Measurements from ENCODE around the gene RELL1.

The RELL1 gene

DNA sequence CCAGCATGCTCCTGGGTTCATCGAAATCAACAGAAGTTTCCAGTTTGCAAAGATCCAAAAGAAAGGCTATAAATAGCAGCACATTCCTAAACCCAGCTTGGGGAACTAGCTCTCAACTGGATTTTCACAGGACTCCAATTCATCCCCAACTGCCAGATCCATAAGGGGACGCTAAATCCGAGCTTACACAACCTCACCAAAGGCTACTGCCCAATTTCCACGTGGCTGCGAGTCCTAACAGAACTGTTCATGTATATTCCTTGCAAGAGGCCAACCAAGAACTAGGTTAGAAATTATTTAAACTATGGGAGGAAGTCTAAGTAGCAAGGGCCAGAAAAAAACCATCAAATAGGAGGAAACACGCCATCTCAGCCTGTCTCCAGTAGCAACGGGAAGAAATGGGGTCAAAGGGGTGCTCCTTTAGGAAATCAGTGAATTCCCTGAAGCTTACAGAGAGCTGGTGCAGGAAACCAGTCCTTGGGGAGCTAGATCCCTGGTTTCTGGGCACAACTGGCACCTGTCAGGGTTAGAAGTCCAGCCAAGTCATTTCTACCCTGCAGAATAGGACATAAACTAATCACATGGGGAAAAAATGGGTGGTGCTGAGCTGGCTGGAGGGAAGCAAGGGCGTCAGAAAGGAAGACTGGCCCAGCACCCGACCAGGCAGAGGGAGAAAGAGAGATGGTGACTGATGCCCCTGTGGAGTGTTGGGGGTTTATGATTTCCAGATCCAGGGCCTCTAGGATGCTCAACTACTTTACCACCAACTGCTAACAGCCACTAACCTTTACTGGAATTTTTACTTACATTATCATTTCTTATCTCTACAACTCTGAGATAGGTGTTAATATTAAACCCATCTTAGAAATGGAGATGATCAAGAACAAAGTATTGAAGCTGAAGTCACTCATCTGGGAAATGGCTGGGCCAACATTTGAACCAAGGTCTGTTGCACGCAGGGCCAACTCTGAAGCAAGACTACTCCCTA, 20.5 kb downstream of the RELL1 start:
- DNase-seq (ENCODE audit: low read depth in 2 of 2): no peak

DNA sequence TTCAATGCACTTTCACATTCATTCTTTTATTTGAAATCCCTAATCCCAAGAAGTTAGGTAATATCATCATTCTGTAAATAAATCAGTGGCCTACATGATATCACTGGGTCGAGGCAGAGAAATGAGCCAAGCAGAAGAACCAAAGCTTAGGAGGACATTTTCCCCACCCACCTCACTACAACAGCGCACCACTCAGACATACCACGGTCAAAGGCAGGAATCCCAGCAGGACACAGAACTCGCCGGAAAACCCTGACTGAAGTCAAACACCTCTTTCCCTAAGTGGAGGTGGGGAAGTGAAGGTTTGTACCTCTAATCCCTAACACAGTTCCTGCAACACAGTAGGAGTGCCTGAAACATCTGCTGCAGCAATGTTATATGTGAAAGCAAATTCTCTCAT, 21.5 kb downstream of the RELL1 start:
- DNase-seq (ENCODE audit: low read depth in 2 of 2): no peak

DNA sequence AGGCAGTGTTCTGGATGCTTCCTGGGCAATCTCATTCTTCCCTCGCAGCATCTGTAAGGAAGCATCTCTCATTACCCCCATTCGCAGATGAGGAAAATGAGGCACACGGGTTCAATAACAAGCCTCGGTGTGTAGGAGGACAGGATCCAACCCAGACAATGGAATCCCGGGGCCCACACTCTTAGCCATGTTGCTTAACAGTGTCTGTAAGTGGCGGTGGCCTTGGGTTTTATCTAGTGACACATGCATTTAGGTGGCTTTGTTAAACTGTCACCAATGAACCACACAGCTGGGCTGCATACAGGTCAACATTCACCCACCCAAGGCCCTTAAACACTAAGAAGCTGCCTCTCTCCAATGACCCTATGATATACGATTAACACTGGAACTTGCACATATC, 22.6 kb downstream of the RELL1 start:
- no peak for DNase-seq (ENCODE audit: low read depth in 2 of 2)

DNA sequence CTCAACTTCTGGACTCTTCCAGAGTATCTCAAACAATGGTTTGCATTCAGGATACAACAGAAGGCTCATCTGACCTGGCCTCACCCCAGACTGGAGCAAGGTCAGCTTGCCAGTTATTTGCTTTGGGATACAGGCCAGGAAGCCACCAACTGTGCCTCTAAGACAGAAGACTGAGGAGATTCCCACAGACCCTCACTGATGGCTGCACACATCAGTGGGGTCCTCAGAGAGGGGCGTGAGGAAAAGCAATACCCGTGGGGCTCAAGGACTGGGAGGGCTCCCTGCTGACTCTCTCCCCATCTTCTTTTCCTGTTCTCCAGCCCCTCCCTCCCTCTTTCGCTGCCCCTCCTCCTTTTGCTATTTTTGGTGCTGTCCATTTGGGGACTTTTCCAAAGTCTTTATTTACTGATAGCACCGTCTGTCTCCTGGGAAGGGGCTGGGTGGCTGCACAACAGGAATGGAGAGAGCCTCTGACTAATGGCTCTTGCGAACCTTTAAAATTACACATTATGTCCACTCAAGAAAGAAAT, 23.2 kb downstream of the RELL1 start:
- no peak for DNase-seq (ENCODE audit: low read depth in 2 of 2)

DNA sequence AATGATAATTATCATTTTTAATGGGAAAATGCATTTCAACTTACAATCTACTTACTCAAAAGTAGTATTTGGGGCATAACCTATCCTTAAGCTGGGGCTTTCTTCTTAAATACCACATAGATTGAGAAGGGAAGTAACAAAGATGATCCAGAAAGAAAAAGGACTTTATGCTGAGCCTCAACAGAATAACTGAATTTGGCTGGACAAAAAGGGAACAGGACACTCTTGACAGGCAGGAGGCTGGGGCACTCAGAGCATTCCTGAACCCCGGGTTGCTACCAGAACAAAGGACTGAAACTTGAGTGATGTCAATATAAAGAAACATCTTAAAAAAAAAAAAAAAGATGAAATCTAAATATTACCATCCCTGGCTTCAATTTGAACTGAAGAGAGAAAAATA, 23.9 kb downstream of the RELL1 start:
- DNase-seq (ENCODE audit: low read depth in 2 of 2): no peak

DNA sequence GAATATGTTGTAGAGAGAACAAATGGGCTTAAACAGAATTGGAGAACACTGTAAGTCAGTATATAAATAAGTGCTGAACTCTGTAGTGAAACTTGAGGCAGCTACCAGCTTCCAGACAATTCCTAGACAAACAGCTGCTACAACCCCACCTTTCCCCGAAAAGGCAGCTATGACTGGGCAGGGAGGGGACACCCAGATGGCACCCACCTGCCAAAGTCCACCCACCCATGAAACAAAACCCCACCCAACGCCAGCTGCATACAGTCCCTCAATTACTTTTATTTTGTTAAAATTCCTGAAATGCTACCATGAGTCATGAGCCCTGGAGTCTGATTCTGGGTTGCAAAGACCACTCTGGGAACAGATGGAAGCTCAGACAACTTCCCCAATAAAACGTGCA, 24.4 kb downstream of the RELL1 start:
- no peak for DNase-seq (ENCODE audit: low read depth in 2 of 2)

DNA sequence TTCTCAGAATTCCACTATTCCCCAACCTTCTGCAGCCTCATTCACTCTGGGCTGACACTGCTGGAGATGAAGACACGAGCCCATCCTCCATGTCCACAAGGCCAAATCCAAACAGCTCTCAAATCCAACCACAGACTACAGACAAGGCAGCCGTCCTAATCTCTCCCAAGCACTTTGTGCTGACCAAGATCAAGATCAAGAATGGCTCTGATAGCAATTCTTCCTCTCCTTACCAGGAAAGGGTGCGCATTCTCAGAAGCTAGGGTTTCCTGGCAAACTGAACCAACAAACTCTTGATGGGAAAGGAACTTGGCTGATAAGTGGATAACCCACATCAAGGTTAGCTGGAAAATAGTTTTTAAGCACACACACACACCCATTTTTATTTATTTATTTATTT, 26.5 kb downstream of the RELL1 start:
- DNase-seq (ENCODE audit: low read depth in 2 of 2): no peak

DNA sequence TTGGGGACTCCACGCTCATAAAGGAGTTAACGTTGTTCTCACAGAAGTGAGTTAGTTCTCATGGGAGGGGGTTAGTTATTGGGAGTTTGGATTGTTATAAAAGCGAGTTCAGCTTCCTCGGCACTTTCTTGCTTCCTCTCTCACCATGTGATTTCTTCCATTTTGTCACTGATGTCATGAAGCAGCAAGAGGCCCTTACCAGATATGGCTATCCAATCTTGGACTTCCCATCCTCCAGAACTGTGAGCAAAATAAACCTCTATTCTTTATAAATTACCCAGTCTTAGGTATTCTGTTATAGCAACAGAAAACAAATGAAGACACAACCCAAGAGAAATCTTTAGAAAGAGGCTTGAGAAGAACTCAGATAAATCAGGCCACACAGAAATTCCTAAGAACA, 29.5 kb downstream of the RELL1 start:
- no peak for DNase-seq (ENCODE audit: low read depth in 2 of 2)

DNA sequence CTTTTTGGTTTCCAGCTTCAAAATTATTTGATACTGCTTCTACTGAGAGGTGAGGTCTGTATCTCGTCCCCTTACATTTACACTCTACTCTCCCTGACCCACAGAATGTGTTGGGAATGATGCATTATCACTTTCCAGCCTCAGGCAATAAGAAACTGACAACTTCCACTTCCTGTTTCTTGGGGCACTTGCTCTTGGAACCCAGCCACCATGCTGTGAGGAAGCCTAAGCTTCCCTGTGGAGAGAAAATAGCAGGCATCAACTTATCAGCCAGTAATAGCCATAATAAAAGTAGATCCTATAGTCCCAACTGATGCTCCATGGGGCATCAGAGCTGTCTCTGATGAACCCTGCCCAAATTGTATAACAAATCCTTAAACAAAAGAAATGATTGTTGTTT, 32.6 kb downstream of the RELL1 start:
- no peak for DNase-seq (ENCODE audit: low read depth in 2 of 2)

DNA sequence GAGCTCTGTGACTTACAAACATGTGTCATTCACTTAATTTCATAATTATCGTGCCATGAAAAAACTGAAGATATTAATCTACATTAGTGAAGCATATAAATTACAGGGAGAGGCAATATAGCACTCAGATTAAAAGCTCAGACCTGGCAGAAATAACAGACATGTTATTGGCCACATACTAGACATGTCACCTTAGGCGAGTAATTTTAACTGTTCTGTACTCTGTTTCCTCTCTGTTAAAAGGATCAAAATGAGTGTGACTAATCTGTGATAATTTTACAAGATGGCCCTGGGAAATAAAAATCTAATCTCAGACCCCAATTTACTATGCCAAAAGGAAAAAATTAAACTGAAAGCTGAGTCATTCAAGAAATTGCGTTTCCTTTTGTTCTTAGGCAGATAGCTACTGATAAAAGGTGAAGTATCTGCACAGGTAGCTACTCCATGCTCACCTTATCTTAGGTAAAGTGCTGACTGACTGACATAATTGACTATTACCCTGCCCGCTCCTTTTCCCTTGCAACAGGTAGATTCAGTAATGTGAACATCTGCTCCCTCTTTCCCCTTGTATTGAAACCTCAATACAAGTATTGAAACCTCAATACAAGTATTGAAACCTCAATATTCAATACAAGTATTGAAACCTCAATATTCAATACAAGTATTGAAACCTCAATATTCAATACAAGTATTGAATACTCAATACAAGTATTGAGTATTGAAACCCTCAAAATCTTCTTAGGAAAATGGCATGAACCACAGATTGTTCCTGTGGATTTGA, 33.2 kb downstream of the RELL1 start:
- DNase-seq (ENCODE audit: low read depth in 2 of 2): no peak

DNA sequence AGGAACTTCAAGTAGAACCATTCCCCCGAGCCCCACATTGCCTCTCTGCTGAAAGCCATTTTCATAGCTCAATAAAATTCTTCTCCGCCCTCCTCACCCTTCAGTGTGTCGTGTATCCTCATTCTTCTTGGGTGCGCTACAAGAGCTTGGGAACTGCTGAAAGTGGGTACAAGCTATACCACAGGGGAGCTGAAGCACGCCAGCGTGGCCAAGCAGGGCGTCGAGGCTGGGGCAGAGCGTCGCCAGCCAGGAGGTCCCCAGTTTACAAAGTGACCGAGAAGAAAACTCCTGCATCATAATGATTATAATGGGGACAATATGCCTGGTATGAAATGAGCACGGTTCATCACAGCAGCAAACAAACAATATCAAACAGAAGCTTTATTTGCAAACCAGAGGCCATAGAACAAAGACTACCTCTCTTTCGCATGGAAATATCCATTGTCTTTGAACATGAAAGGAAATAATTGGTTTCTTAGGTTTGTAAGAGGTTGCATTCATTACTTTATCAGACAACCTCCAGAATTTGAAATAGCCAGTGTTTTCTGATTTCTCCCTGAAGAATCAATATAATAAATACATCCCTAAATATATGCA, 34.3 kb downstream of the RELL1 start:
- DNase-seq (ENCODE audit: low read depth in 2 of 2): no peak

DNA sequence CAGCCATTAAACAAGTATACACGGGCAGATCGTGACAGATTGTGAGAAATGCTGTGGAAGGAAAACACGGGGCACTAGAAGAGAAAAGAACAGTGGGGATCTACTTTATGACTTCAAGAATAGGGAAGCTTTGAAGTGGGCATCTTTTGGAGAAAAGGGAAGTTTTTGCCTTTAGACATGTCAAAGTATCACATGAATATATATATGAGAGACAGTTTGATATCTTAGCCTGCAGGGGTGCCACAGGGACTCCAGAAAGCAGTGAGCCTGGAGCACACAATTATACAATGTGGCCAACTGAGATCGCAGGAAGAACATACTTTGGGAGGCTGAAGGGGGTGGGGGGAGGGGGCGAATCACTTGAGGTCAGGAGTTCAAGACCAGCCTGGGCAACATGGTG, 35.7 kb downstream of the RELL1 start:
- no peak for DNase-seq (ENCODE audit: low read depth in 2 of 2)

DNA sequence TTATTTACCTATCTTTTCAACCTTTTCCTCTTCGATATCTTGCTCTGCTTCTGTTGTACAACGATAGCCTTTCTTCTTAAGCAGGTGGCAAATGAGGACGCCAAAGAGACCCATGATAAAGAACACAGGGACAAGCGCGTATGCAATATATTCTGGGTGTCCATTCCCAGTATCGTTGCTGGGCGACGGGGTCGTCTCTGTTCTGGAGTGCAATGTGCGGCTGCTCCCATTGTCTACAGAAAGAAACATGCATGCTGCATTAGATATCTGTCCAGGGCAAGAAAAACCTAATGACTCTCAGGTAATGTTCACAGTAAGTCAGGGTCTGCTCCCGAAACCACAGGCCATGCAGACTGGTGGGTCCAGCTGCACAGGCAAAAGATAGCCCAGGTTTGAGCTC, 36.9 kb downstream of the RELL1 start:
- no peak for DNase-seq (ENCODE audit: low read depth in 2 of 2)

DNA sequence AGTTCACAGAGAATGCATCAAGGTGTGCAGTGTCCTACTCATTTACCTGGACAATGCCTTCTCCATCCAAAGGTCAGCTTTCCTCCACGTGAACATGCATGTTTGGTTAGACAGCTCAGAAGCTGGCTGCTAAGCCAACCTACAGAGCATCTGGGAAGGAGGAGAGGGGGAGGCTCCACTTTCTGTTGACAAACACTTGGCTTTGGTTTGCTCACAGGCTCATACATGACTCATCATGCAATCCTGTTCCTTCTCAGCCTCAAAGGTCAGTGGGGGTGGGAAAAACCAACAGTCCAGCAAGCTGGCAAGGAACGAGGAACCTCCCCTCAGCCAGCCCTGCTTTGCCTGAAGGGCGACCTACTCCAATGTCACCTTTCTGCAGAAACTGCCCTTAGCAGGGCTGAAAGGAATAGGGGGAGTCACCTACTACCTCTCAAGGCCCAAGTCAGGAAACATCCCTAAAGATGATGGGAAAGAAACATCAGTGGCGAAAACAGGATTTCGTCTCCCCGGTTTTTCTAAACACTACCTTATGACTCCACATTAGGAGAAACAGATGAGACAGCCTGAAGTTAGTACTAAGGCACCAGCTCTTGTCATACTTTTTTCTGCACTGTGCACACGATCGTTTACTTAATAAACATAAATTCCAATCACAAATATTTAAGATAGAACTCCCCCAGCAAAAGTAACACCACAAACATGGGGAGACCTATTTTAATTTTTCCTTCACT, 37.9 kb downstream of the RELL1 start:
- no peak for DNase-seq (ENCODE audit: low read depth in 2 of 2)

DNA sequence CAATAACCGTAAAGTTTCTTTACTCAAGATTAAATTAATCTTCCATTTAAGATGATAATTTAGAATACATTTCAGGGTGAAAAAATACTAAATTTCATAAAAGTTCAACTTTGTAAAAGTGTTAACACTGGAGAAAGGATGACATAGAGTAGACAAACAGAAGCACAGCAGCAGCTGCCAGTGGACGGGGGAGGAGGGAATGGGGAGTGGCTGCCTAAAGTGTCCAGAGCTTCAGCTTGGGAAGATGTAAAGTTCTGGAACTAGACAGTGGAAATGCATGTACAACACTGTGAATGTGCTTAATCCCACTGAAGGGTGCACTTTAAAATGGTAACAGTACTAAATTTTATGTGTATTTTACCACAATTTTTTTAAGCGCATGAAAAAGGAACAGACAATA, 39.9 kb downstream of the RELL1 start:
- DNase-seq (ENCODE audit: low read depth in 2 of 2): no peak

DNA sequence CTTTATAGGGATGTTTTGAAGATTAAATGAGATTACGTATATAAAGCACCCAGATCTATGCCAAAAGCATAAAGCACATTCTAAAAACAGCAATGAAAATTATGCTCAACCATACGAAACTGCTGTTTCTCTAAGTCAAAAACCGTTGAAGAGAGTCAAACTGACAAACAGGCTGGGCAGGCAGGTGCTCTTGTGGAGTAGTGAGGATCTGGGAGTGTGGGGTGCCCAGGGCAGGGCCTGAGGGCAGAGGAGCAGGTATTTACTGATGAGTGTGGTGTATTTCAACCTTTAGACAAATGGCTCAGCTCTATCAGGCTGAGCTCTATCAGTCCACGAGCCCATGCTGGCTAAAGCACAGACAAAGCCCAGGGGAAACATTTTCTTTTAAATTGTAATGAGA, 40.4 kb downstream of the RELL1 start:
- DNase-seq (ENCODE audit: low read depth in 2 of 2): no peak

DNA sequence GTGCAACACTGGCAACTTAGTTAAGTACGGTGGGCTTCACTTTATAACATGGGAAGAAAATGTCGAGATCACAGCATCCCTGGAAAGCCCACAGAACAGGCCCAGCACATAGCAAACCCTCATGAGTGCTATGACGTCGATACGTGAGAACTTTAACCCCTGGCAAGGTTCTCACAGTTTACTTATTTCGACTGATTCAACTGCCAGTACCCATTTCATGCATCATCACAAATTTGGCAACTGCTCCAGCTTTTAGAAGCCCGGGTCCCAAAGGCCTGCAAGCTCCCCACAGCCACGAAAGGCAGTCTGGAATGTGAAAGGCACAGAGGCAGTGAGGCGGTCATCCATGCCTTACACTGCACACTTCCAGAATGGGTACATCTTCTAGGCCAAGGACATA, 41.2 kb downstream of the RELL1 start:
- no peak for DNase-seq (ENCODE audit: low read depth in 2 of 2)

DNA sequence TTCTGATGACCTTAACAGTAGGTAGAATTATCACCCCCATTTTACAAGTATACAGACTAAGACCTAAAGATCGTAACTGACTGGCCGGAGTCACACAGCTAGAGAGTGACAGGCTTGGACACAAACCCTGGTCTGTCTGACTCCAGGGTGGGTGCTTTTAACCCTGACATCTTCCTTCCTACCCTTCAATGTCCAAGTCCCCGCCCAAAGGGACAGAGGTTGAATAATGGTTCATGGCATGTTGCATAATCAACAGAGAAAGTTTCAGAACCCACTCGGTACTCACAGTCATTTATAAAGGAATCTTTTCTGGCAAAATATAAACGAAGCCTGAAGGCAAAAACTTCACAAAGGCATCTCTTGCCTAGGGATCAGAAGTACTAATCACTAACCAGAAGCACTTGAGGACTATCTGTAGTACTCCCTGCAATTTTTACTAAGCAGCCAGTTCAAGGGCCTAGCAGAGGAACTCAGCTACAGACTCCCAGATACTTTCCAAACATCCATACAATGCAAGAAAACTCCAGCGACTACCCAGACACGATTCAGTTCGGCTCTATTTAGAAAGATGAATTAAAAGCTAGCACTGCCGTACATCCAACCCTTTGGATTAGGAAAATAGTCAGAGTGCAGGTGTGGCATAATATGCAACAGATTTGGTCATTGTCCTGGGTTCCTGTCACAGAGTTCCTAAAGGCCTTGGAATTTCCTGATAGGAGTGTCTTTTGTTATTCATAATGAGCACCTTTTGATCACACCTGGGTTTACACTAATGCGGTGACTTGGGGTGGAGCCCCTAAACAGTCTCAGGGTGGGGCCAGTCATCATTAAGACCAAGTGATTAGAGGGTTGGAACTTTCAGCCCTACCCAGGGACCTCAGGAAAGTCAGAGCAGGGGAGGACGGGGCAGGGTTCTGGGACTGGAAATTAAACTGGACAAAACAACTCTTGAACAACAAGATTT, 44.0 kb downstream of the RELL1 start:
- no peak for DNase-seq (ENCODE audit: low read depth in 2 of 2)

DNA sequence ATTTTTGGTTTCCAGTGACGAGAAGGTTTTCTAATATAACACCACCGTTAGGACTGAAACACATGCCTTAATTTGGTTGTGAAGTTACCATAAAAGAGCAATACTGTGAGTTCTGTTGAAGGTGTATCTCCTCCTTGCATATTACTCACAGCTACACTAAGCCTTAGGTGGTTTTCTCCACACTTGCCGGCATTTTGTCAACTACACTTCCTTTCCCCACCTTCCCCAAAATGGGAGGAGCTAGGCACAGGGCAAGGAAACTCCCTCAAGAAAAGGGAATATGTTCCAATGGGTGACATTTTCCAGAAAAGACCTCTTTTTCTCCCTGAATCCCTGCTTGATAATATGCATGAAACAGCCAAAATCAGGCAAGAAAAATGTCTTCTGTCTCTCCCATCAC, 44.8 kb downstream of the RELL1 start:
- no peak for DNase-seq (ENCODE audit: low read depth in 2 of 2)

DNA sequence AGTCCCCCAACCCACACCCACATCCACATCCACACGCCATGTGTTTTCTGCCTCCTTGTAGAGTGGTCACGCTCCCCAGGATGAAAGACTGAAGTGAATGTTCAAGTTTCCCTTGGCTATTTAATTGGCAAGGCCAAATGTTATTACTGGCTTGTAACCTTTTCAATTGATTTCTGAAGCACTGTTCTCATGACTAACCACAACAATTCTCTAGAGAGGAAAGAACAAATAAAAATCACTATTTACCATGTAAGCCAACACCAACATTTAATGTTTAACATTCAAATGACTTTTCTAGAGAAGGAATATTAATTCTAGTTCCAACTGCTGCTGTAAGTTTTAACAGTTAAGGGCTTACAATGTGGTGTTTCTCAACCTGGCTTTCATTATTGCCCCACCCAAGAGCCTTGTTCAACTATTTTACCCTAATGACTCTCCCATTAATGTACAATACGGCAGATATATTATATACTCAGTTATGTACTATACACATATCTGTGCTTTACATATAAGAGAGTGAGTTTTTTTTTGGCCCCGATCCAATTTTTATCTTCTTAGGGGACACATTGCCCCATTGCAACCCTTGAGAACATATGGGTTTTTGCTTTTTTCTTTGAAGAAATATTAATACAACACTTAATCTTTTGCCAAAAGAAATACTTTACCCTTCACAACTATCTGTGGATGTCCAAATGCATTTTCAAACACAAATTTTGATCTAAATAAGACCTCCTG, 46.5 kb downstream of the RELL1 start:
- DNase-seq (ENCODE audit: low read depth in 2 of 2): no peak

All from stimulated activated CD8-positive, alpha-beta memory T cell treated with anti-CD3 and anti-CD28 coated beads, Interleukin-15, amount 100 ng/mL, for 48 hours (primary cell).